Activated T-helper 17 cell treated with anti-CD3 and anti-CD28 coated beads, Interleukin-2, amount 50 U/mL, for 72 hours (primary cell): ENCODE results near the gene TMEM115. TPM values are rescaled to one million over a fixed set of nuclear protein-coding genes. Genes with fewer than 3 reads are reported as not detected.

Experiments used
- ATAC-seq: fragments of 150-1000 bp; cut with Tn5 transposase; replicated peaks from 2 replicates; pipeline ENCODE4 v1.10.0; 2021; ENCODE audit warnings: mild to moderate bottlenecking, moderate library complexity
- H3K27ac Mint-ChIP-seq: one replicate; pipeline ENCODE4 v1.8.0; 2022; ENCODE audit warnings: mixed read lengths
- H3K27me3 Mint-ChIP-seq: one replicate; pipeline ENCODE4 v1.8.0; 2022; ENCODE audit warnings: mixed read lengths
- H3K36me3 Mint-ChIP-seq: one replicate; pipeline ENCODE4 v1.8.0; 2022; ENCODE audit warnings: low read depth, mild to moderate bottlenecking, mixed read lengths
- H3K4me1 Mint-ChIP-seq: one replicate; pipeline ENCODE4 v1.8.0; 2022; ENCODE audit warnings: mixed read lengths
- H3K4me3 Mint-ChIP-seq: one replicate; pipeline ENCODE4 v1.8.0; 2022; ENCODE audit warnings: mild to moderate bottlenecking, mixed read lengths
- H3K9me3 Mint-ChIP-seq: one replicate; pipeline ENCODE4 v1.8.0; 2022; ENCODE audit warnings: mixed read lengths
- total RNA-seq, 2 donors: library from RNA; stranded (reverse); gene quantifications; one replicate each; pipeline ENCODE4 v1.2.3, GENCODE V29; 2022

The TMEM115 gene
- total RNA-seq, 2 donors from 2014 or later: 14.3 to 21.9 TPM

DNA sequence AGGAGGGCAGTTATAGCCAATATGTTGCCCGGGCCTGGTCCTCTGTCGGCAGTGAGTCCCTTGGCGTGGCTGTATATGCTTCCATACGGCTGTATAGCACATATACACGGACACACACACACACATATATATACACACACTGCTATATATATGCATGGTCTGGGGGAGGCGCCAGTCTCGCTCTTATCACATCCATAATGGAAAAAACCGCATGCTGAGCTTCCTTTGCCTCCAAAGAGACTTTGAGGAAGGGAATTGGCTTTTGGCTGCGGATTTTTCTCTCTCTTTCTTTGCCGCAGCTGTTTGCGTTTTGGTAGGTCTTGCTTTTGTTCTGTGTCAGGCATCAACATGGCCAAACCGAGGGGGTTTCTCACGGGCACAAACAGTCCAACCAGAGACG is 11.3 kb upstream of the TMEM115 start:
- H3K9me3 Mint-ChIP-seq: no peaks in the 10 kb centered on the region
- H3K27ac Mint-ChIP-seq: no peak overlapping the region
- no peak for ATAC-seq
- H3K27me3 Mint-ChIP-seq: no peaks in the 10 kb centered on the region
- H3K4me3 Mint-ChIP-seq: no peak overlapping the region
- H3K4me1 Mint-ChIP-seq: peaks cover 5% of the 10 kb centered on the region
- no peaks in the 10 kb centered on the region for H3K36me3 Mint-ChIP-seq

GRCh38 chr3:50369012-50369670 is 9.8 kb upstream of the TMEM115 start:
- H3K36me3 Mint-ChIP-seq: no peaks in the 10 kb centered on the region
- H3K9me3 Mint-ChIP-seq: no peaks in the 10 kb centered on the region
- H3K4me1 Mint-ChIP-seq: peaks cover 5% of the 10 kb centered on the region
- H3K4me3 Mint-ChIP-seq: no peak overlapping the region
- no peaks in the 10 kb centered on the region for H3K27me3 Mint-ChIP-seq
- H3K27ac Mint-ChIP-seq: no peak overlapping the region
- ATAC-seq: no peak

- no peaks in the 10 kb centered on the region for H3K27me3 Mint-ChIP-seq
- H3K36me3 Mint-ChIP-seq: no peaks in the 10 kb centered on the region
- ATAC-seq: no peak
- H3K27ac Mint-ChIP-seq: peak overlapping the region; percentile 82
- H3K4me1 Mint-ChIP-seq: peaks cover 5% of the 10 kb centered on the region
- H3K4me3 Mint-ChIP-seq: peak overlapping the region; percentile 82
- H3K9me3 Mint-ChIP-seq: no peaks in the 10 kb centered on the region
Measured at GRCh38 chr3:50365842-50366220, 6.5 kb upstream of the TMEM115 start.

DNA sequence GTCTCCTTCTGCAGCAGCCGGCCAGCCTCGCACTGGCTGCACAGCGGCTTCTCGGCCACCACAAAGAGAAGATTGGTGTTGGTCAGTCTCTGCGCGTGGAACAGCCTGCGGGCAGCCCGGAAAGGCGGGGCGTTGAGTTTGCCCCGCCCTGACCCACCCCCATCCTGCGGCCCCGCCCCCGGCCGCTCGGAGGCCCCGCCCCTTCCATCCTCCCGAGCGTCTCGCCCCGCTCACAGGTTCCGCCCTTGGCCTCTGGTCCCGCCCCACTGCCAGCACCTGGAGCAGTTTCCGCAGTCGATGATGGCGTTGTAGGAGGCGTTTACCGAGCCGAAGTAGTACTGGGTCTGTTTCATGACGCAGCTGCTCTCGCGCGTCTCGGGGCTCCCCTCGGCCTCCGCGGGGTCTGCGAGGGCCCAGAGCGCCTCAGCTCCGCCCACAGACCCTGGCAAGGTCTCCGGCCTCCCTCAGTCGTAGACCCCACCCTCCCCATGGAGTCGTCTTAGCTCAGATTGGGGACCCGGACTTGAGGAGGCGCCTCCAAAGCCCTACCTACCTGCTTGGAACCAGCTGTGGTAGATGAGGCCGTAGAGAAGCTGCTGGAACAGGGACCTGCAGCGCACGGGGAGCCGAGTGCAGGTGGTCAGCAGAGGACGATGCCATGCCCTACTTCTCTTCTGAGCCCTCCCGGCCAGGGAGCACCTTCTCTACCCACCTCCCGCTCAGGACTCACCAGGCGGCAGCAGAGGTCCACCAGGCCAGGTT is 5.9 kb upstream of the TMEM115 start:
- no peaks in the 10 kb centered on the region for H3K27me3 Mint-ChIP-seq
- H3K27ac Mint-ChIP-seq: peak overlapping the region; percentile 82
- ATAC-seq: peak; percentile 98
- H3K4me1 Mint-ChIP-seq: peaks cover 5% of the 10 kb centered on the region
- H3K4me3 Mint-ChIP-seq: peak overlapping the region; percentile 82
- no peaks in the 10 kb centered on the region for H3K9me3 Mint-ChIP-seq
- H3K36me3 Mint-ChIP-seq: no peaks in the 10 kb centered on the region

- ATAC-seq: peak; percentile 27
- H3K4me1 Mint-ChIP-seq: peaks cover 5% of the 10 kb centered on the region
Measured at GRCh38 chr3:50364573-50365079, 5.3 kb upstream of the TMEM115 start.

DNA sequence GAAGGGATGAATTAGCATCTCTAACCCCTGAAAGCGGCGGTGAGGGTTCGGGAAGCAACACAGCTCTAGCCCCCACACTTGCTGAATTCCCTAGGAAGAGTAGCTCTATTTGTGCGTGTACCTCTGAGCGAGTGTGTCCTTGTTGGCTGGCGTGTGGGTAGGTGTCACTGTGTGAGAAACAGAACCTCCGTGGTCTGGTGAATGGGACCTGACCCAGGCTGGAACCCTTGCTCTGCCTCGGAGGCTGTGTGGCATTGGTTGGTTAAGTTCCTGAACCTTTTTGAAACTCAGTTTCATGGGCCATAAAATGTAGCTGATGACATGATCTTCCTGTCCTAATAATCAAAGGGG is 414 bp upstream of the TMEM115 start:
- peak overlapping the region; percentile 93 for H3K4me3 Mint-ChIP-seq
- no peaks in the 10 kb centered on the region for H3K9me3 Mint-ChIP-seq
- peak overlapping the region; percentile 97 for H3K27ac Mint-ChIP-seq
- H3K36me3 Mint-ChIP-seq: peaks cover 35% of the 10 kb centered on the region
- peaks cover 15% of the 10 kb centered on the region for H3K4me1 Mint-ChIP-seq
- no peaks in the 10 kb centered on the region for H3K27me3 Mint-ChIP-seq
- peak; percentile 23 for ATAC-seq

More at GRCh38 chr3:50364573-50365079, 5.3 kb upstream of the TMEM115 start:
- H3K9me3 Mint-ChIP-seq: no peaks in the 10 kb centered on the region
- no peaks in the 10 kb centered on the region for H3K27me3 Mint-ChIP-seq
- H3K36me3 Mint-ChIP-seq: no peaks in the 10 kb centered on the region
- H3K4me3 Mint-ChIP-seq: peak overlapping the region; percentile 82
- H3K27ac Mint-ChIP-seq: no peak overlapping the region

DNA sequence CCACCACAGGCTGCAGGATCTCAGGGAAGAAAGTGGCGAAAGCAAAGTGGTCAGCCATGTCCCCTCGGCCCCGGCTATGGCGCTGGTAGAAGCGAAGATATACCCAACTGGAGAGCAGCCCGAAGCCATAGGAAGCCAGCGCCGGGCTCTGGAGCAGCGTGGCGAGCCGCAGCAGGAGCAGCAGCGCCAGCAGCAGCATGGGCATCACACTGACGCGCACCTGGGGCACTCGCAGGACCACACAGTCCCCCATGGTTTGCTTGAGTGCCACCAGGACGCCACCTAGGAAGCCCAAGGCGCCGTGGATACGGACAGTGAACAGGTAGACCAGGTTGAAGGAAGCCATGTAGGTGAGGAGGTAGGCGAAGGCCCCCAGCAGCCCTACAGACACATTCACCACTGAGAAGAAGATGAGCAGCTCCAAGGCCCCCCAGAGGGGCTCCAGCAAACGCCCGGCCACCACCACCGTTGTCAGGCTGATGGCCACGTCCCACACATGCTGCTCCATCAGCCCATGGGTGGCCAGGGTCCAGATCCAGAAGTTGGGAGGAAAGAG is 888 bp downstream of the TMEM115 start:
- Mint-ChIP-seq H3K9me3 (no peaks in the 10 kb centered on the region), H3K27me3 (no peaks in the 10 kb centered on the region), H3K4me1 (peaks cover 15% of the 10 kb centered on the region)

DNA sequence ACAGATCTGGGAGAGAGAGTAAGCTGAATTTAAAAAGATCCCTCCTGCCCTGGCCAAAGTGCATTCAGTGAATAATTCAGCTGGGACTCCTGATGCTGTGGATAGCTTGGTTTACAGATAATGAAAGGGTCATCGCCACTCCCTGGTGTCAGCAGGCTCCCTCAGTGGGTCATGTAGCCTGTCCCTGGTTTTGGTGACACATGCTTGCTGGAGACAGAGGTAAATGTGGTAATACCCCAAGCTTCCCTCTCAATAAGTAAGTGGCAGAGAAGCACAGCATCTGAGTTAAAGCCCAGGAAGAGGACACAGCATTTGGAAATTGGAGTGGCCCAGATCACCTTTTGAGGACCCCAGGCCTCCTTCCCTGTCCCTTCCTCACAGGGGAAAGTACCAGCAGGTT is 1.8 kb downstream of the TMEM115 start:
- no peaks in the 10 kb centered on the region for H3K27me3 Mint-ChIP-seq
- H3K9me3 Mint-ChIP-seq: no peaks in the 10 kb centered on the region
- ATAC-seq: no peak
- H3K4me1 Mint-ChIP-seq: peaks cover 15% of the 10 kb centered on the region
- peak overlapping the region; percentile 97 for H3K27ac Mint-ChIP-seq
- peak overlapping the region; percentile 93 for H3K4me3 Mint-ChIP-seq
- H3K36me3 Mint-ChIP-seq: peaks cover 56% of the 10 kb centered on the region

More for the DNA sequence above, 888 bp downstream of the TMEM115 start:
- no peak for ATAC-seq
- peak overlapping the region; percentile 93 for H3K4me3 Mint-ChIP-seq
- peak overlapping the region; percentile 97 for H3K27ac Mint-ChIP-seq
- peaks cover 47% of the 10 kb centered on the region for H3K36me3 Mint-ChIP-seq

GRCh38 chr3:50356553-50356952 is 2.8 kb downstream of the TMEM115 start:
- H3K9me3 Mint-ChIP-seq: no peaks in the 10 kb centered on the region
- peaks cover 64% of the 10 kb centered on the region for H3K36me3 Mint-ChIP-seq
- peak overlapping the region; percentile 93 for H3K4me3 Mint-ChIP-seq
- peak overlapping the region; percentile 97 for H3K27ac Mint-ChIP-seq
- peaks cover 15% of the 10 kb centered on the region for H3K4me1 Mint-ChIP-seq
- no peak for ATAC-seq
- H3K27me3 Mint-ChIP-seq: no peaks in the 10 kb centered on the region

DNA sequence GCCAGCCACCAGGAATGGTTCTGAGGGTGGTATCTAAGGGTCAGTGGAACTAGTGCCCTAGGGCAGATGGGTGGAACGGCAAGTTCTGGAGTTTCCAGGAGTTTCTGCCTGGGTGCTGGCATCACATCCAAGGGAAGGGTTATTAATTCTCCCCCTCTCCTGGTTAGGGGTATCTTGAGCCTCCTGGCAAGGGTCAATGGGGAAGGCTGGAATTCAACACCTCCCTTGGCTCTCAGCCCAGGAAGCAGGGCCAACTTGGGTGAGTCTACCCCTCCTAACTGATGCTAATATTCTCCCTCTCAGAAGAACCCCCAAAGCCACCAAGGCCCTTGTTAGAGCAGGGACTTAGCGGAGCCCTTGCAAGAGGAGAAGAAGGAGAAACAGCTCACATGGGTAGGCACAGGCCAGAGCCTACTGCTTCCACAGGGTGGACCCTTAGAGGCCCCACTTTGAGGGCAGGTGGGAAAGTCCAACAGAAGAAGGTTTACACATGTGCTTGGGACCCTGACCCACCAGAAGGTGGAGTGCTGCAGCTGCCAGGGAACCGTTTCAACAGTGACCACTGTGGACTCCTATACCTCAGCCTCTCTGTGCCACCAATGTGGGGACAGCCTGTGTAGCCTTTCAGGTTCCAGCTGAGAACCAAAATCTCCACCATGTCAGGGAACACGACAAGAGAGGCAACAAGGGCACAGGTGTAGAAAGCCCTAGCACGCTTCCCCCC is 3.3 kb downstream of the TMEM115 start:
- Mint-ChIP-seq H3K36me3 (peaks cover 70% of the 10 kb centered on the region), H3K4me3 (peak overlapping the region; percentile 93), H3K9me3 (no peaks in the 10 kb centered on the region), H3K27ac (peak overlapping the region; percentile 97), H3K27me3 (no peaks in the 10 kb centered on the region), H3K4me1 (peaks cover 15% of the 10 kb centered on the region)
- no peak for ATAC-seq

DNA sequence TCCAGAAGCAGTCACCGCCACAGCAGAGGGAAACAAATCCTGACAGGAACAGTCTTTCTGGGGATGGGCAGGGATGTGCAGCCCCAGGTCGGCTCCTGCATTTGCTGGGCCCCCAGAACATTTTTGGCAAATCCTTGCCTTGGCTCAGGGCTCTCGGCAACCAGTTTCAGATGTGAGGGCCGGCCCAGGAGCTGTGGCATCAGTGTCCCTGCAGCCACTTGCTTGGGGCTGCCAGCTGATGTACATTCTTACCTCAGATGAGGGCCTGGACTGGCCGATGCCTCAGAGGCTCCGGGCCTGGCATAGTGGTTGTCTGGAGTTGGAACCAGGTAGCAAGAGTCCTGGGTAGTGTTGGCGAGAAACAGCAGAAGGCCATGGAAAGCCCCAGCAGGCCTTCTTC is 4.5 kb downstream of the TMEM115 start:
- Mint-ChIP-seq H3K4me1 (peaks cover 21% of the 10 kb centered on the region), H3K27me3 (no peaks in the 10 kb centered on the region), H3K36me3 (peaks cover 81% of the 10 kb centered on the region), H3K9me3 (no peaks in the 10 kb centered on the region), H3K4me3 (no peak overlapping the region), H3K27ac (no peak overlapping the region)
- no peak for ATAC-seq

GRCh38 chr3:50354186-50354764 is 5.0 kb downstream of the TMEM115 start:
- Mint-ChIP-seq H3K4me1 (peaks cover 23% of the 10 kb centered on the region), H3K27ac (peak overlapping the region; percentile 16), H3K27me3 (no peaks in the 10 kb centered on the region), H3K36me3 (peaks cover 82% of the 10 kb centered on the region), H3K4me3 (no peak overlapping the region), H3K9me3 (no peaks in the 10 kb centered on the region)
- ATAC-seq: no peak

DNA sequence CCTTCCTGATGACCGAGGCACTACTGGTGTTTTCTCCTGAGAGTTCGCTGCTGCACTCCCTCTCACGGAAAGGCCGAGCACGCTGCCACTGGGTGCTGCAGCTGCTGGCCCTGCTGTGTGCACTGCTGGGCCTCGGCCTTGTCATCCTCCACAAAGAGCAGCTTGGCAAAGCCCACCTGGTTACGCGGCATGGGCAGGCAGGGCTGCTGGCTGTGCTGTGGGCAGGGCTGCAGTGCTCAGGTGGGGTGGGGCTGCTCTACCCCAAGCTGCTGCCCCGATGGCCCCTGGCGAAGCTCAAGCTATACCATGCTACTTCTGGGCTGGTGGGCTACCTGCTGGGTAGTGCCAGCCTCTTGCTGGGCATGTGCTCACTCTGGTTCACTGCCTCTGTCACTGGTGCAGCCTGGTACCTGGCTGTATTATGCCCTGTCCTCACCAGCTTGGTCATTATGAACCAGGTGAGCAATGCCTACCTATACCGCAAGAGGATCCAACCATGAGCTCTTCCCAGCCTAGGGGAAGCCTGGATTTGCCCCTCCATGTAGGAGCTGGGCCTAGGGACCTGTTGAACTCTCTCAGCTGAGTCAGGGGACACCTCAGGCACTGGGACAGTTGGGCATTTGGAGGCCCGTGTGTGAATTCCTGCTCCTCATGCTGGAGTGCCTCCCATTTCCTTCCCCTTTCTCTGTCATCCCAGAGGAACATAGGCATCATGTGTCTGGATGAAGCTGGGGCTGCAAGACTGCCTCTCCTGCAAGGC is 5.9 kb downstream of the TMEM115 start:
- H3K9me3 Mint-ChIP-seq: no peaks in the 10 kb centered on the region
- ATAC-seq: no peak
- no peak overlapping the region for H3K27ac Mint-ChIP-seq
- peaks cover 84% of the 10 kb centered on the region for H3K36me3 Mint-ChIP-seq
- no peaks in the 10 kb centered on the region for H3K27me3 Mint-ChIP-seq
- H3K4me1 Mint-ChIP-seq: peaks cover 24% of the 10 kb centered on the region
- H3K4me3 Mint-ChIP-seq: peak overlapping the region; percentile 16
